Sigmoid colon (tissue), 7 donors: Measurements from ENCODE around the gene FECH. TPM values are rescaled to one million over a fixed set of nuclear protein-coding genes. Genes with fewer than 3 reads are reported as not detected.

Source experiments
- DNase-seq: peaks from one replicate; pipeline ENCODE4 v3.0.0-alpha.2; 2019
- H3K27ac ChIP-seq, 4 donors: fragments of 200-600 bp; sonication (generic); one replicate each; pipeline ENCODE4 v1.5.1; 2016 to 2019; ENCODE audit warnings: mild to moderate bottlenecking in 1 of 4
- H3K27me3 ChIP-seq, 3 donors: fragments of 200-600 bp; sonication (generic); one replicate each; pipeline ENCODE4 v1.5.1; 2019; ENCODE audit warnings: mild to moderate bottlenecking in 1 of 3
- H3K36me3 ChIP-seq, 4 donors: fragments of 200-600 bp; sonication (generic); one replicate each; pipeline ENCODE4 v1.5.1; 2016 to 2019
- H3K4me1 ChIP-seq, 4 donors: fragments of 200-600 bp; sonication (generic); one replicate each; pipeline ENCODE4 v1.5.1; 2017 to 2019
- H3K4me3 ChIP-seq, 4 donors: fragments of 200-600 bp; sonication (generic); one replicate each; pipeline ENCODE4 v1.5.1; 2017 to 2019; ENCODE audit warnings: mild to moderate bottlenecking in 2 of 4, moderate library complexity in 1 of 4
- H3K9me3 ChIP-seq, 4 donors: fragments of 200-600 bp in 3 of 4; sonication (generic) in 3 of 4; one replicate each; pipeline versions ENCODE4 v1.5.1 to v1.6.1; 2013 to 2019
- CTCF ChIP-seq, 4 experiments: fragments of 450-650 bp in 3 of 4; fragments of 200-600 bp in 1 of 4; IDR thresholded peaks; one replicate each; pipeline ENCODE4 v1.5.1; 2016 to 2019; ENCODE audit warnings: antibody characterized with exemption in 4 of 4, mild to moderate bottlenecking in 3 of 4, moderate library complexity in 2 of 4
- EP300 ChIP-seq, 4 donors: sonication (generic); formaldehyde crosslinking; IDR thresholded peaks; one replicate each; pipeline ENCODE4 v1.6.1; 2017; ENCODE audit warnings: antibody characterized with exemption in 4 of 4
- POLR2A ChIP-seq, 2 donors: fragments of 450-650 bp; IDR thresholded peaks; one replicate each; pipeline ENCODE4 v1.6.1; 2016; ENCODE audit warnings: antibody characterized with exemption in 2 of 2, mild to moderate bottlenecking in 2 of 2, moderate library complexity in 2 of 2
- POLR2AphosphoS5 ChIP-seq, 4 donors: sonication (generic); formaldehyde crosslinking; IDR thresholded peaks; one replicate each; pipeline ENCODE4 v1.6.1; 2017; ENCODE audit warnings: antibody characterized with exemption in 4 of 4
- WGBS, 2 donors: extraction: QIAGEN DNeasy Blood & Tissue Kit; methylation state at CpG; one replicate each; pipeline ENCODE4 v1.1.7; 2013; 5-methylcytosine and 5-hydroxymethylcytosine counted together
- intact Hi-C: fragments of 100-400 bp; cut with DNase I; formaldehyde crosslinking; loops from one replicate; pipeline ENCODE4 v1.15.1; 2023
- polyA plus RNA-seq, 3 donors: library from polyadenylated mRNA; stranded (reverse); fragments of 200-250 nt; gene quantifications; one replicate each; pipeline ENCODE4 v1.2.3, GENCODE V29; 2013
- total RNA-seq, 4 donors: library from RNA; depleted of rRNA; stranded (reverse); fragments of >200 nt; gene quantifications; one replicate each; pipeline ENCODE4 v1.1.0, GENCODE V29; 2016
- donor health status: healthy with polysubstance abuse.
- donor health status: Bipolar disorder and iron deficiency.
- donor health status: healthy.

The FECH gene
- total and polyA plus RNA-seq, 7 donors, result 7.8 to 64.6 (median 30.0) TPM

DNA sequence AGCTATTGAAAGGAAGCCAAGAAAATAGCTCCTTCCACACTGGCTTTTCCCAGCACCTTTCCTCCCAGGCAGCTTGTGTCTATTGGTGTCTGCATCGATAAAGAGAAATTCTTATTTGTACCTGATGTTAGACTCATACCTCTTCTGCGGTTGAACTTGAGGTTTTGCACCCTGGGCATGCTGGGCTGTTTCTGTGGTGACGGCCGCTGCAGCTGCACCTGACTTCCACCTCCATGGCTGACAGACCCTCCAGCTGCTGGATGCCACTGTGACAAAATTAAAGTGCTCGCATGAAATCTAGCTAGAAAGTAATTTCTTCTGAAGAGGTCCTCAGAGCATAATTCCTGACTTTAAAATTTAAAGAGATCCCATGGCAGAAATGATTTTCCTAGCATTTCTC lies 6.6 kb downstream of the FECH start:
- Histone ChIP-seq H3K27me3 (no peaks in the 10 kb centered on the region), H3K36me3 (peaks cover 0 to 51% (median 8%) of the 10 kb centered on the region in 4 donors), H3K9me3 (no peaks in the 10 kb centered on the region), H3K4me1 (peaks cover 0 to 9% (median 2%) of the 10 kb centered on the region in 4 donors), H3K4me3 (no peak overlapping the region), H3K27ac (no peak overlapping the region)
- intact Hi-C loops, result no loop called here
- no peak for TF ChIP-seq POLR2A (IDR thresholded peaks at IDR 0.05)
- no peak for TF ChIP-seq CTCF (IDR thresholded peaks at IDR 0.05)
- no peak for TF ChIP-seq POLR2AphosphoS5 (IDR thresholded peaks at IDR 0.05)
- TF ChIP-seq EP300 (IDR thresholded peaks at IDR 0.05), result no peak
- no peak for DNase-seq
- WGBS, 2 donors, result 71 to 82% methylated on average over 5 of the region's 5 CpGs

GRCh38 chr18:57576316-57576715 lies 10.2 kb downstream of the FECH start:
- WGBS, 2 donors, result 89% methylated on average over 6 of the region's 6 CpGs
- H3K9me3 ChIP-seq, result no peaks in the 10 kb centered on the region
- H3K27ac ChIP-seq, result no peak overlapping the region
- no peaks in the 10 kb centered on the region for H3K27me3 ChIP-seq
- H3K4me1 ChIP-seq, result peaks cover 0 to 14% (median 3%) of the 10 kb centered on the region in 4 donors
- H3K4me3 ChIP-seq, result no peak overlapping the region
- DNase-seq, result no peak
- H3K36me3 ChIP-seq, result peaks cover 0 to 65% (median 10%) of the 10 kb centered on the region in 4 donors
- intact Hi-C loops, result no loop called here
- TF ChIP-seq CTCF (IDR thresholded peaks at IDR 0.05), result no peak
- no peak for TF ChIP-seq EP300 (IDR thresholded peaks at IDR 0.05)
- TF ChIP-seq POLR2AphosphoS5 (IDR thresholded peaks at IDR 0.05), result no peak
- TF ChIP-seq POLR2A (IDR thresholded peaks at IDR 0.05), result no peak

DNA sequence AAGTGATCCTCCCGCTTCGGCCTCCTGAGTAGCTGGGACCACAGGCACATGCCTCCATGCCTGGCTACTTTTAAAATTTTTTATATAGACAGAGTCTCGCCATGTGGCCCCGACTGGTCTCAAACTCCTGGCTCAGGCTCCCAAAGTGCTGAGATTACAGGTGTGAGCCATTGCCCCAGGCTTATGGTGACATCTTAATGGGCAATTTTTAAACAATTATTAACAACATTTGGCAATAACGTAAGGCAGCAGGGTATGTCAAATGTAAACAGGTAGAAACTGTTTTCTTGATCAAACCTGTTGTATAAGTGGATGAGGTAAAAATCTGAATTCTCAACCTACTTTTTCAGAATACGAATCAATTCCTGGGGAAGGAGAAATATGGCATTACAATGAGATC lies 11.0 kb downstream of the FECH start:
- WGBS, 2 donors, result 79 to 81% methylated on average over 6 of the region's 6 CpGs
- peaks cover 0 to 14% (median 3%) of the 10 kb centered on the region in 4 donors for H3K4me1 ChIP-seq
- intact Hi-C loops, result no loop called here
- no peak for TF ChIP-seq POLR2AphosphoS5 (IDR thresholded peaks at IDR 0.05)
- no peak for TF ChIP-seq POLR2A (IDR thresholded peaks at IDR 0.05)
- TF ChIP-seq EP300 (IDR thresholded peaks at IDR 0.05), result no peak
- TF ChIP-seq CTCF (IDR thresholded peaks at IDR 0.05), result no peak
- peaks cover 0 to 69% (median 15%) of the 10 kb centered on the region in 4 donors for H3K36me3 ChIP-seq
- no peak for DNase-seq
- H3K4me3 ChIP-seq, result no peak overlapping the region
- no peaks in the 10 kb centered on the region for H3K9me3 ChIP-seq
- H3K27me3 ChIP-seq, result no peaks in the 10 kb centered on the region
- H3K27ac ChIP-seq, result peak overlapping the region in 2 of 4 donors; percentile 20 to 36

DNA sequence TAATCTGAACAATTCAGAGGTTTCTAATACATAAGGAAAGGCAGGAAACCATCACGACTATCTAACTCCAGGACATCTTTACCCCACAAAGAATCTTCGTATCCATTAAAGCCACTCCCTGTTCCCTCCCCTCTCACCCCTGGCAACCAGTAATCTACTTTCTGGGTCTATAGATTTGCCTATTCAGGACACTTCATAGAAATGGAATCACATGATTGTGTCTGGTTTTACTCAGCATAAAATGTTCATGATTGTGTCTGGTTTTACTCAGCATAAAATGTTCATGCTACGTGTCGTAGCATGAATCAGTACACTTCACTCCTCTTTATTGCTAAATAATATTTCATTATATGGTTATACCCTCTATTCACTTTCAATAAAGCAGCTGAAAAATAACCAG lies 11.6 kb downstream of the FECH start:
- 57 to 77% methylated on average over 4 of the region's 4 CpGs for WGBS, 2 donors
- Histone ChIP-seq H3K27ac (peak overlapping the region in 2 of 4 donors; percentile 36 to 60), H3K4me3 (no peak overlapping the region), H3K27me3 (no peaks in the 10 kb centered on the region), H3K4me1 (peaks cover 0 to 14% (median 3%) of the 10 kb centered on the region in 4 donors), H3K36me3 (peaks cover 5 to 72% (median 19%) of the 10 kb centered on the region in 4 donors), H3K9me3 (no peaks in the 10 kb centered on the region)
- intact Hi-C loops, result no loop called here
- TF ChIP-seq CTCF (IDR thresholded peaks at IDR 0.05) (peak in 1 of 4 experiments; percentile 6), EP300 (IDR thresholded peaks at IDR 0.05) (peak in 1 of 4 donors; percentile 68), POLR2AphosphoS5 (IDR thresholded peaks at IDR 0.05) (peak; percentile 44 to 92 (median 60)), POLR2A (IDR thresholded peaks at IDR 0.05) (no peak)
- DNase-seq, result no peak

- whole genome bisulfite sequencing, 2 donors, result 95 to 96% methylated on average over 4 of the region's 4 CpGs
- Histone ChIP-seq H3K4me3 (no peak overlapping the region), H3K9me3 (no peaks in the 10 kb centered on the region), H3K36me3 (peaks cover 5 to 63% (median 15%) of the 10 kb centered on the region in 4 donors), H3K27ac (no peak overlapping the region), H3K27me3 (no peaks in the 10 kb centered on the region), H3K4me1 (peaks cover 0 to 13% (median 1%) of the 10 kb centered on the region in 4 donors)
- intact Hi-C loops, result no loop called here
- DNase-seq, result no peak
- TF ChIP-seq POLR2AphosphoS5 (IDR thresholded peaks at IDR 0.05), result no peak
- TF ChIP-seq CTCF (IDR thresholded peaks at IDR 0.05), result no peak
- TF ChIP-seq POLR2A (IDR thresholded peaks at IDR 0.05), result no peak
- no peak for TF ChIP-seq EP300 (IDR thresholded peaks at IDR 0.05)
Observed at GRCh38 chr18:57570162-57570561, 16.3 kb downstream of the FECH start.
